B cell (primary cell): ENCODE measurements around the gene MESP1. TPM values are rescaled to one million over a fixed set of nuclear protein-coding genes. Genes with fewer than 3 reads are reported as not detected.

Experiments
- ATAC-seq: fragments of 200-7000 bp; cut with Tn5 transposase; one replicate; pipeline ENCODE4 v1.10.0; 2021; ENCODE audit warnings: low read depth, mild to moderate bottlenecking, moderate number of reproducible peaks, moderate library complexity
- CTCF ChIA-PET: fragments of 350-600 bp; sonication (Branson Sonifier 250); formaldehyde crosslinking; loops from one replicate; lab custom pipeline; 2021; ENCODE audit warnings: antibody characterized with exemption, inconsistent platforms; lab: Charles Lee
- POLR2A ChIA-PET: fragments of 350-600 bp; sonication (Branson Sonifier 250); formaldehyde crosslinking; loops from one replicate; lab custom pipeline; 2021; ENCODE audit warnings: antibody characterized with exemption; lab: Charles Lee
- DNase-seq: peaks from one replicate; pipeline ENCODE4 v3.0.0; 2013
- H2AFZ ChIP-seq: 2 replicates; pipeline ENCODE4 v1.6.1; 2012; ENCODE audit warnings: mild to moderate bottlenecking, low read depth, low read length; ENCODE audit not compliant: insufficient read depth, poor library complexity, severe bottlenecking
- H3K27ac ChIP-seq, 2 donors: 1 replicate in 1 of 2; 2 replicates in 1 of 2; pipeline ENCODE4 v1.5.1; 2012 to 2013; ENCODE audit warnings: low read length in 2 of 2, mild to moderate bottlenecking in 2 of 2, moderate library complexity in 1 of 2
- H3K27me3 ChIP-seq, 4 experiments: fragments of 200-600 bp in 1 of 4; sonication (generic) in 1 of 4; replicated peaks in 1 of 4; 1 replicate in 2 of 4; 2 replicates in 2 of 4; pipeline versions ENCODE4 v1.6.1 to v1.7.0; 2013 to 2016; ENCODE audit warnings: low read length in 3 of 4, mild to moderate bottlenecking in 2 of 4, mixed read lengths in 1 of 4, moderate library complexity in 1 of 4; ENCODE audit not compliant: insufficient read depth in 4 of 4, control insufficient read depth in 3 of 4; ENCODE audit errors: control extremely low read depth in 1 of 4
- H3K36me3 ChIP-seq, 2 experiments: replicated peaks in 1 of 2; 1 replicate in 1 of 2; 2 replicates in 1 of 2; pipeline versions ENCODE4 v1.6.1 to v1.7.1; 2013; ENCODE audit warnings: low read length in 1 of 2; ENCODE audit not compliant: insufficient read depth in 2 of 2, control insufficient read depth in 1 of 2; ENCODE audit errors: control extremely low read depth in 1 of 2, extremely low read depth in 1 of 2
- H3K4me1 ChIP-seq, 2 donors: fragments of 200-600 bp in 1 of 2; sonication (generic) in 1 of 2; 1 replicate in 1 of 2; 2 replicates in 1 of 2; pipeline versions ENCODE4 v1.5.1 to v1.6.1; 2013 to 2017; ENCODE audit warnings: low read length in 2 of 2; ENCODE audit not compliant: control insufficient read depth in 2 of 2, insufficient read depth in 2 of 2
- H3K4me2 ChIP-seq: replicated peaks from 2 replicates; pipeline ENCODE3; 2012; ENCODE audit warnings: mild to moderate bottlenecking, low read depth, low read length; ENCODE audit not compliant: poor library complexity, severe bottlenecking
- H3K4me3 ChIP-seq, 5 experiments: fragments of 200-600 bp in 1 of 5; sonication (generic) in 1 of 5; 1 replicate in 3 of 5; 2 replicates in 2 of 5; pipeline versions ENCODE4 v1.5.1 to v1.7.0; 2011 to 2016; ENCODE audit warnings: low read length in 4 of 5, mild to moderate bottlenecking in 4 of 5, low read depth in 2 of 5, control low read depth in 1 of 5, moderate library complexity in 1 of 5; ENCODE audit not compliant: insufficient read depth in 1 of 5; ENCODE audit errors: control extremely low read depth in 1 of 5, extremely low read depth in 1 of 5
- H3K79me2 ChIP-seq: fragments of 200-600 bp; sonication (generic); one replicate; pipeline ENCODE4 v1.6.0; 2016; ENCODE audit warnings: low read length; ENCODE audit not compliant: control insufficient read depth, insufficient read depth
- H3K9ac ChIP-seq: fragments of 200-600 bp; sonication (generic); 2 replicates; pipeline ENCODE4 v1.6.1; 2017; ENCODE audit warnings: mild to moderate bottlenecking, low read length, moderate library complexity
- H3K9me3 ChIP-seq, 3 donors: one replicate each; pipeline versions ENCODE4 v1.6.1 to v1.7.1; 2013; ENCODE audit warnings: low read length in 2 of 3; ENCODE audit not compliant: control insufficient read depth in 2 of 3, insufficient read depth in 1 of 3; ENCODE audit errors: control extremely low read depth in 1 of 3
- H4K20me1 ChIP-seq: 2 replicates; pipeline ENCODE4 v1.6.0; 2012; ENCODE audit warnings: mild to moderate bottlenecking, low read length; ENCODE audit not compliant: insufficient read depth, control insufficient read depth, poor library complexity, severe bottlenecking
- H3K27ac Mint-ChIP-seq: one replicate; pipeline ENCODE4 v1.8.0; 2021; ENCODE audit warnings: mixed read lengths
- H3K27me3 Mint-ChIP-seq: one replicate; pipeline ENCODE4 v1.8.0; 2021; ENCODE audit warnings: mixed read lengths
- H3K4me1 Mint-ChIP-seq: one replicate; pipeline ENCODE4 v1.8.0; 2021; ENCODE audit warnings: mixed read lengths
- H3K4me3 Mint-ChIP-seq: one replicate; pipeline ENCODE4 v1.8.0; 2021; ENCODE audit warnings: mixed read lengths
- H3K9me3 Mint-ChIP-seq: one replicate; pipeline ENCODE4 v1.8.0; 2022; ENCODE audit warnings: mixed read lengths; ENCODE audit not compliant: insufficient read depth
- CTCF ChIP-seq: fragments of 200-600 bp; IDR thresholded peaks from one replicate; pipeline ENCODE4 v1.8.0; 2022; ENCODE audit warnings: antibody characterized with exemption, mild to moderate bottlenecking
- EZH2 ChIP-seq: IDR thresholded peaks from 2 replicates; pipeline ENCODE4 v1.6.1; 2012; ENCODE audit warnings: borderline replicate concordance, low read depth, mild to moderate bottlenecking, moderate library complexity, low read length; ENCODE audit not compliant: insufficient read depth, poor library complexity, severe bottlenecking
- WGBS: methylation state at CpG from one replicate; pipeline ENCODE4 v1.1.5; 2013; ENCODE audit warnings: missing lambda C conversion rate; ENCODE audit not compliant: insufficient coverage; 5-methylcytosine and 5-hydroxymethylcytosine counted together
- intact Hi-C: fragments of 100-400 bp; cut with micrococcal nuclease; formaldehyde crosslinking; loops from one replicate; pipeline ENCODE4 v1.10.0; 2022
- polyA plus RNA-seq: library from polyadenylated mRNA; depleted of rRNA; stranded (reverse); fragments of >200 nt; gene quantifications from 2 replicates; pipeline ENCODE4 v1.2.3, GENCODE V29; 2012
- total RNA-seq, 2 donors: library from RNA; stranded (reverse); fragments of 120-200 nt in 1 of 2; gene quantifications; 1 replicate in 1 of 2; 2 replicates in 1 of 2; pipeline versions ENCODE4 v1.2.3 to v1.2.4, GENCODE V29; 2013 to 2022

The MESP1 gene
- total and polyA plus RNA-seq, 2 donors (not counting 1 experiment from before 2014, with no cell fraction given): 0.25 to 0.49 TPM

GRCh38 chr15:89746386-89746780 is 4.7 kb downstream of the MESP1 start:
- ChIA-PET CTCF (no interaction called here), POLR2A (no interaction called here)
- Mint-ChIP-seq H3K27me3 (peaks cover 13% of the 10 kb centered on the region), H3K4me3 (no peak overlapping the region), H3K27ac (no peak overlapping the region), H3K9me3 (no peaks in the 10 kb centered on the region), H3K4me1 (peaks cover 6% of the 10 kb centered on the region)
- H3K4me2 ChIP-seq: no peak overlapping the region
- H3K36me3 ChIP-seq: no peaks in the 10 kb centered on the region
- no peak overlapping the region for H2AFZ ChIP-seq
- intact Hi-C loops: no loop called here
- peaks cover 9 to 10% of the 10 kb centered on the region in 2 donors for H3K4me1 ChIP-seq
- WGBS: 87% methylated on average over 4 of the region's 9 CpGs
- H3K27ac ChIP-seq: no peak overlapping the region
- peaks cover 0 to 8% (median 3%) of the 10 kb centered on the region in 4 experiments for H3K27me3 ChIP-seq
- no peaks in the 10 kb centered on the region for H3K79me2 ChIP-seq
- ATAC-seq: no peak
- DNase-seq: no peak
- no peaks in the 10 kb centered on the region for H3K9me3 ChIP-seq
- H3K9ac ChIP-seq: no peak overlapping the region
- H3K4me3 ChIP-seq: no peak overlapping the region
- no peak for TF ChIP-seq EZH2
- TF ChIP-seq CTCF: no peak
- no peaks in the 10 kb centered on the region for H4K20me1 ChIP-seq

GRCh38 chr15:89745768-89746167 is 5.3 kb downstream of the MESP1 start:
- Histone ChIP-seq H3K27ac (no peak overlapping the region), H3K79me2 (no peaks in the 10 kb centered on the region), H3K36me3 (no peaks in the 10 kb centered on the region), H4K20me1 (no peaks in the 10 kb centered on the region), H2AFZ (no peak overlapping the region), H3K9me3 (no peaks in the 10 kb centered on the region), H3K4me3 (no peak overlapping the region), H3K4me1 (peaks cover 6 to 7% of the 10 kb centered on the region in 2 donors), H3K4me2 (no peak overlapping the region), H3K27me3 (peaks cover 0 to 8% (median 3%) of the 10 kb centered on the region in 4 experiments), H3K9ac (no peak overlapping the region)
- 87% methylated on average over 1 of the region's 1 CpG for WGBS
- Mint-ChIP-seq H3K4me3 (no peak overlapping the region), H3K4me1 (peaks cover 6% of the 10 kb centered on the region), H3K9me3 (no peaks in the 10 kb centered on the region), H3K27me3 (peaks cover 13% of the 10 kb centered on the region), H3K27ac (no peak overlapping the region)
- DNase-seq (no peak), ATAC-seq (no peak)
- intact Hi-C loops: no loop called here
- TF ChIP-seq EZH2: no peak
- TF ChIP-seq CTCF: no peak
- POLR2A ChIA-PET: no interaction called here
- CTCF ChIA-PET: interaction anchor here (1.3 kb wide), 1 partner anchor 129 kb away, joined by 4 read pairs; no protein-coding TSS in a partner anchor
